ENCODE measurements around the gene MAP1LC3C. TPM values are rescaled to one million over a fixed set of nuclear protein-coding genes. Genes with fewer than 3 reads are reported as not detected.
A peak's percentile ranks its signal among the peaks of the same experiment; 100 is the strongest.

MAP1LC3C gene
- total RNA-seq, 1 donor from 2014 or later, result 10.9 TPM

DNA sequence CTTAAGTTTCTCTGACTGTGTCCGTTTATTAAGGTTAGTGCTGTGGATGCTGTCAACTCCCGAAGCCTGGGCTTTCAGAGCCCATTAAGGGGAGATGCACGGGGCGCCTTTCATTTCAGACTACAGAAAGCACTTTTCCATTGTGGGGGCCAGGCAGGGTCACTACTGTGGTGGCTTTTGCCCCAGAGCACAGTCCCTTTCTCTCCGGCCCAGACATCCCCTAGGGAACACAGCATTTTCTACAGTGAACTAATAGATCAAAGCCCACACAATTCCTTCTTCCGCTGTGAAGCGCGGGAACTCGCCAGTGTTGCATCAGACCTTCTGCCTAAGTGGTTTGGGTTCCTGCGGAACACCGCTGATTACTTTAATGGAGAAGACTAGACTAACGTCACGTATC is 26.8 kb upstream of the MAP1LC3C start:
- H3K4me3 ChIP-seq, result no peak overlapping the region
- H3K27me3 ChIP-seq (ENCODE audit: low read depth), result no peaks in the 10 kb centered on the region
- ATAC-seq (no peak), DNase-seq (no peak)
- H3K4me1 ChIP-seq, result no peaks in the 10 kb centered on the region
- no peaks in the 10 kb centered on the region for H3K9me3 ChIP-seq
- H3K27ac ChIP-seq, result no peak overlapping the region
- intact Hi-C loops (cut with DNase I), result no loop called here
- no peaks in the 10 kb centered on the region for H3K36me3 ChIP-seq
- TF ChIP-seq, protein P1, sequence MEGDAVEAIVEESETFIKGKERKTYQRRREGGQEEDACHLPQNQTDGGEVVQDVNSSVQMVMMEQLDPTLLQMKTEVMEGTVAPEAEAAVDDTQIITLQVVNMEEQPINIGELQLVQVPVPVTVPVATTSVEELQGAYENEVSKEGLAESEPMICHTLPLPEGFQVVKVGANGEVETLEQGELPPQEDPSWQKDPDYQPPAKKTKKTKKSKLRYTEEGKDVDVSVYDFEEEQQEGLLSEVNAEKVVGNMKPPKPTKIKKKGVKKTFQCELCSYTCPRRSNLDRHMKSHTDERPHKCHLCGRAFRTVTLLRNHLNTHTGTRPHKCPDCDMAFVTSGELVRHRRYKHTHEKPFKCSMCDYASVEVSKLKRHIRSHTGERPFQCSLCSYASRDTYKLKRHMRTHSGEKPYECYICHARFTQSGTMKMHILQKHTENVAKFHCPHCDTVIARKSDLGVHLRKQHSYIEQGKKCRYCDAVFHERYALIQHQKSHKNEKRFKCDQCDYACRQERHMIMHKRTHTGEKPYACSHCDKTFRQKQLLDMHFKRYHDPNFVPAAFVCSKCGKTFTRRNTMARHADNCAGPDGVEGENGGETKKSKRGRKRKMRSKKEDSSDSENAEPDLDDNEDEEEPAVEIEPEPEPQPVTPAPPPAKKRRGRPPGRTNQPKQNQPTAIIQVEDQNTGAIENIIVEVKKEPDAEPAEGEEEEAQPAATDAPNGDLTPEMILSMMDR (IDR thresholded peaks at IDR 0.05), result no peak

DNA sequence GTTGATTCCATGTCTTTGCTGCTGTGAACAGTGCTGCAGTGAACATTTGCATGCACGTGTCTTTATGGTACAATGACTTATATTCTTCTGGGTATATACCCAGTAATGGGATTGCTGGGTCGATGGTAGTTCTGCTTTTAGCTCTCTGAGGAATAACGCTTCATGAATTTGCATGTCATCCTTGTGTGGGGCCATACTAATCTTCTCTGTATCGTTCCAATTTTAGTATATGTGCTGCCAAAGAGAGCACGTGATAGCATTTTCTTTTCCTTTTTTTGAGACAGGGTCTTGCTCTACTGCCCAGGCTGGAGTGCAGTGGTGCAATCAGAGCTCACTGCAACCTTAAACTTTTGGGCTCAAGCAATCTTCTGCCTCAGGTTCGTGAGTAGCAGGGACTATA is 24.9 kb upstream of the MAP1LC3C start:
- H3K9me3 ChIP-seq, result no peaks in the 10 kb centered on the region
- intact Hi-C loops (cut with DNase I), result no loop called here
- no peaks in the 10 kb centered on the region for H3K4me1 ChIP-seq
- TF ChIP-seq, protein P1 (IDR thresholded peaks at IDR 0.05), result no peak
- no peaks in the 10 kb centered on the region for H3K36me3 ChIP-seq
- no peak overlapping the region for H3K4me3 ChIP-seq
- no peaks in the 10 kb centered on the region for H3K27me3 ChIP-seq (ENCODE audit: low read depth)
- H3K27ac ChIP-seq, result no peak overlapping the region
- ATAC-seq (no peak), DNase-seq (no peak)

DNA sequence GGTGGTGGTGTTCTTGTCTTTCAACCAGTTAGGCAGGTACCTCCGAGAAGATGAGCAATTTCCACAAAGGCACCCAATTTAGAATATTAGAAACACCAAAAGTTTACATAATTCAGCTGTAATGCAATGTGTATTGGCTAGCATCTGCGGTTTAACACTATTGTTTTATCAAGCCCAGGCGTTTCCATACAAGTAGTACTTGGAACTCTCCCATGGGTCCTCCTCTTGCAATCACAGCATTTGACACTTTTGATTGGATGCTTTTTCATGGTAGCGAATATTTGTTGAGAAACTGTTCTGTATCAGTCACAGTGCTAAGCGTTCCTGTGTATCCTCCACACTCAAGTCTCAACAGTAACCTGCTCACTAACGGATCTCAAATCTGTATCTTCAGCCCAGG is 20.1 kb upstream of the MAP1LC3C start:
- Histone ChIP-seq H3K36me3 (no peaks in the 10 kb centered on the region), H3K4me3 (no peak overlapping the region), H3K4me1 (no peaks in the 10 kb centered on the region), H3K27ac (no peak overlapping the region), H3K27me3 (ENCODE audit: low read depth) (no peaks in the 10 kb centered on the region), H3K9me3 (no peaks in the 10 kb centered on the region)
- ATAC-seq (no peak), DNase-seq (no peak)
- TF ChIP-seq, protein P1 (IDR thresholded peaks at IDR 0.05), result no peak
- intact Hi-C loops (cut with DNase I), result no loop called here

DNA sequence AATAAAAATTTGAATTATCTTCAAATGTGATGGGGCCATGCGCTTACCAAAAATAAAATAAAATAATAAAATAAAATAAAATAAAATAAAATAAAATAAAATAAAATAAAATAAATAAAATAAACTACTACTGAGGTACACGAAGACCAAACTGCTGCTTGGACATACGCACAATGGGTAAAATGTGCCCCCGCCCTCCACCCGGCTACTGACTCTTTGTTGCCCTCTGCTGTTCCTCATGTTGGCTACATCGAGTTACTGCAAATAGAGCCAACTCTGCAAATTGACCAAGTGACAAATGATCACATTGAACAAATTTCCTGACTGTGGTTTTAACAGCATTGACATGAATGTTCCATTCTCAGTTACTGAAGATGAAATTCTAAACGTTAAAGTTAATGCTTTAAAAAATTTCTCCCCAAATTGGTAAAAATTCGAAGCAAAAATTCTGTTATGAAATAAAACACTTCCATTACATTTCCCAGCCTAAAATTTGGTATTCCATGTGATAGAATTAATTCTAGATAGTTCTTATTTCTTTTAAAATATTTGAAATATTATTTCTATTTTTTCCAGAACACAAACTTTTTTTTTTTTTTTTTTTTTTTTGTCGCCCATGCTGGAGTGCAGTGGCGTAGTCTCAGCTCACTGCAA is 18.8 kb upstream of the MAP1LC3C start:
- Histone ChIP-seq H3K4me3 (no peak overlapping the region), H3K4me1 (no peaks in the 10 kb centered on the region), H3K36me3 (no peaks in the 10 kb centered on the region), H3K27ac (no peak overlapping the region), H3K9me3 (no peaks in the 10 kb centered on the region), H3K27me3 (ENCODE audit: low read depth) (no peaks in the 10 kb centered on the region)
- intact Hi-C loops (cut with DNase I), result no loop called here
- TF ChIP-seq, protein P1 (IDR thresholded peaks at IDR 0.05), result peak; percentile 70
- peak; percentile 59 for DNase-seq
- peak; percentile 70 to 77 for ATAC-seq

DNA sequence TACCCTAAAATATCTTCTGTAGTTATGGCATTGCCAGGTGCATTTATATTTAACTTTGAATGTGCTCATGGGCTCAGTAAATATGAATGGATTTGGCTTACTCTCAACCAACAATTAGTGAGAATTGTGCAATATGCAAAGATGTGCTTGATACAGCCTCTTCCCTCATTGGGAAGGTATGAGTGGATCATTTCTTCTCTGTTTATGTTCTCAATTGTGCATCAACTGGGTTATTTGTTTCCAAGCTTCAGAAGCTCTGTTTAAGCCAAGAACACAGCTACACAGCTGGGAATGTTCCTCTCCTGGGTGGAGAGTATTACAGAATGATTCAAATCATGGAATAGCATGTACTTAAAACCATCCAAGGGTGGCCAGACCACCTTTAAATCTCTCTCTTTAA is 17.6 kb upstream of the MAP1LC3C start:
- Histone ChIP-seq H3K36me3 (no peaks in the 10 kb centered on the region), H3K4me1 (no peaks in the 10 kb centered on the region), H3K9me3 (no peaks in the 10 kb centered on the region), H3K4me3 (no peak overlapping the region), H3K27me3 (ENCODE audit: low read depth) (no peaks in the 10 kb centered on the region), H3K27ac (no peak overlapping the region)
- TF ChIP-seq, protein P1 (IDR thresholded peaks at IDR 0.05), result no peak
- DNase-seq (no peak), ATAC-seq (no peak)
- intact Hi-C loops (cut with DNase I), result no loop called here

Measured in lower lobe of right lung (tissue), 2 donors.